ENCODE results near the gene ACE2. TPM values are rescaled to one million over a fixed set of nuclear protein-coding genes. Genes with fewer than 3 reads are reported as not detected.

ACE2 gene
- total and polyA plus RNA-seq, 9 of the 15 experiments (the other 6 are each of a cell fraction or from before 2014, with no cell fraction given): 0.03 to 0.09 (median 0.07) TPM; not detected in 6

- TF ChIP-seq, protein P1, sequence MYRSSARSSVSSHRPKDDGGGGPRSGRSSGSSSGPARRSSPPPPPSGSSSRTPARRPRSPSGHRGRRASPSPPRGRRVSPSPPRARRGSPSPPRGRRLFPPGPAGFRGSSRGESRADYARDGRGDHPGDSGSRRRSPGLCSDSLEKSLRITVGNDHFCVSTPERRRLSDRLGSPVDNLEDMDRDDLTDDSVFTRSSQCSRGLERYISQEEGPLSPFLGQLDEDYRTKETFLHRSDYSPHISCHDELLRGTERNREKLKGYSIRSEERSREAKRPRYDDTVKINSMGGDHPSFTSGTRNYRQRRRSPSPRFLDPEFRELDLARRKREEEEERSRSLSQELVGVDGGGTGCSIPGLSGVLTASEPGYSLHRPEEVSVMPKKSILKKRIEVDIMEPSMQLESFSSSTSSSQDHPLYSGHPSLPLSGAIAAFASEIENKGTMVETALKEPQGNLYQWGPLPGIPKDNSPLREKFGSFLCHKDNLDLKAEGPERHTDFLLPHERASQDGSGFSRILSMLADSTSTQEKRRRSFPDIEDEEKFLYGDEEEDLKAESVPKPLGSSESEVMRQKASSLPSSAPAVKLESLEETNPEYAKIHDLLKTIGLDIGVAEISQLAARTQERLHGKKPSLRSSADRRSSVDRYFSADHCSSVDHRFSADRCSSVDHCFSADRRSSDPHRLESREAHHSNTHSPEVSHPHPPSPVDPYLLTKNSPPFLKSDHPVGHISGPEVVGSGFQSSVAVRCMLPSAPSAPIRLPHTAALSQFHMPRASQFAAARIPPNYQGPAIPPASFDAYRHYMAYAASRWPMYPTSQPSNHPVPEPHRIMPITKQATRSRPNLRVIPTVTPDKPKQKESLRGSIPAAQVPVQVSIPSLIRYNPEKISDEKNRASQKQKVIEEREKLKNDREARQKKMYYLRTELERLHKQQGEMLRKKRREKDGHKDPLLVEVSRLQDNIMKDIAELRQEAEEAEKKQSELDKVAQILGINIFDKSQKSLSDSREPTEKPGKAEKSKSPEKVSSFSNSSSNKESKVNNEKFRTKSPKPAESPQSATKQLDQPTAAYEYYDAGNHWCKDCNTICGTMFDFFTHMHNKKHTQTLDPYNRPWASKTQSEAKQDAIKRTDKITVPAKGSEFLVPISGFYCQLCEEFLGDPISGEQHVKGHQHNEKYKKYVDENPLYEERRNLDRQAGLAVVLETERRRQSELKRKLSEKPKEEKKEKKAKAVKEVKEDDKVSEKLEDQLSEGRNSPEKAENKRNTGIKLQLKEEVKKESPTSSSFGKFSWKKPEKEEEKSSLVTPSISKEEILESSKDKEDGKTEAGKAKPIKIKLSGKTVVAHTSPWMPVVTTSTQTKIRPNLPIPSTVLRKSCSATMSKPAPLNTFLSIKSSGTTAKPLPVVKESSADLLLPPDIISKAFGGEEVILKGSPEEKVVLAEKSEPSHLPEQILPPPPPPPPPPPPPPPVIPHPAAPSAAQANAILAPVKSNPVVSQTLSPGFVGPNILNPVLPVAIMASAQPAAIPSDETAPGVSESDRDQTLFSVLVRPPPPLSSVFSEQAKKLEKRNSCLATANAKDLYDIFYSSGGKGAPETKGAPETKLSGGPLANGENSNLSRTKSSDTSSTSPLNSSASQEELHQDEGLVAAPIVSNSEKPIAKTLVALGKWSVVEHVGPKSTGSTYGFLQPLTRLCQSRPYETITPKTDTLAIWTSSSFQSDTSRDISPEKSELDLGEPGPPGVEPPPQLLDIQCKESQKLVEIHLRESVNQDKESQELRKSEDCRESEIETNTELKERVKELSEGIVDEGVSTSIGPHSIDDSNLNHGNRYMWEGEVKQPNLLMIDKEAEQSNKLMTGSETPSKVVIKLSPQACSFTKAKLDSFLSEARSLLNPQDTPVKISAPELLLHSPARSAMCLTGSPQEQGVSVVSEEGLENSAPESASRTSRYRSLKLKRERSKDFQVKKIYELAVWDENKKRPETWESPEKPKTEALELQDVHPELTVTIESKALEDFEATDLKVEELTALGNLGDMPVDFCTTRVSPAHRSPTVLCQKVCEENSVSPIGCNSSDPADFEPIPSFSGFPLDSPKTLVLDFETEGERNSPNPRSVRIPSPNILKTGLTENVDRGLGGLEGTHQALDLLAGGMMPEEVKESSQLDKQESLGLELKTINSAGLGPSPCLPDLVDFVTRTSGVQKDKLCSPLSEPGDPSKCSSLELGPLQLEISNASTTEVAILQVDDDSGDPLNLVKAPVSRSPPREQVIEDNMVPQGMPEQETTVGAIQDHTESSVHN (IDR thresholded peaks at IDR 0.05; ENCODE audit: borderline replicate concordance in 1 of 2, low read depth in 1 of 2): no peak
- TF ChIP-seq HDAC1 (IDR thresholded peaks at IDR 0.05) (peak in 1 of 2 experiments; percentile 56; a peak in 1 of 4 replicates), ZNF224 (CRISPR knock-in tag; IDR thresholded peaks at IDR 0.05) (no peak), NFE2L1 (tag; IDR thresholded peaks at IDR 0.05; ENCODE audit: borderline replicate concordance, low read depth) (no peak), NEUROD1 (IDR thresholded peaks at IDR 0.05; ENCODE audit: borderline replicate concordance, low read depth, low read length, partially characterized antibody) (no peak), LEF1 (IDR thresholded peaks at IDR 0.05) (peak; percentile 51; the same call in 1 of the 2 replicates), PML (IDR thresholded peaks at IDR 0.05; ENCODE audit: low read length) (peak; percentile 37; the same call in 1 of the 2 replicates), TRIM24 (IDR thresholded peaks at IDR 0.05) (peak in 1 of 2 experiments; percentile 72; a peak in 2 of 4 replicates), RNF2 (IDR thresholded peaks at IDR 0.05) (no peak; the same call in 1 of the 2 replicates), ZNF280B (CRISPR knock-in tag; IDR thresholded peaks at IDR 0.05) (no peak), FOXP4 (CRISPR knock-in tag; IDR thresholded peaks at IDR 0.05; ENCODE audit: borderline replicate concordance) (peak; percentile 57; the same call in 1 of the 2 replicates)
- TF ChIP-seq, protein P2, sequence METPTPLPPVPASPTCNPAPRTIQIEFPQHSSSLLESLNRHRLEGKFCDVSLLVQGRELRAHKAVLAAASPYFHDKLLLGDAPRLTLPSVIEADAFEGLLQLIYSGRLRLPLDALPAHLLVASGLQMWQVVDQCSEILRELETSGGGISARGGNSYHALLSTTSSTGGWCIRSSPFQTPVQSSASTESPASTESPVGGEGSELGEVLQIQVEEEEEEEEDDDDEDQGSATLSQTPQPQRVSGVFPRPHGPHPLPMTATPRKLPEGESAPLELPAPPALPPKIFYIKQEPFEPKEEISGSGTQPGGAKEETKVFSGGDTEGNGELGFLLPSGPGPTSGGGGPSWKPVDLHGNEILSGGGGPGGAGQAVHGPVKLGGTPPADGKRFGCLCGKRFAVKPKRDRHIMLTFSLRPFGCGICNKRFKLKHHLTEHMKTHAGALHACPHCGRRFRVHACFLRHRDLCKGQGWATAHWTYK (CRISPR knock-in tag; IDR thresholded peaks at IDR 0.05): peak; percentile 31; the same call in 1 of the 2 replicates
Observed at GRCh38 chrX:15579778-15580747, 20.7 kb downstream of the ACE2 start (continued).
